ENCODE results near the gene PAPOLB.

PAPOLB gene

GRCh38 chr7:4816419-4817080, 45.3 kb downstream of the PAPOLB start:
- no peak overlapping the region for H3K27ac ChIP-seq (ENCODE audit: insufficient read depth, low read length, poor library complexity, severe bottlenecking)
- DNase-seq = no peak
- no peaks in the 10 kb centered on the region for H3K4me1 ChIP-seq (ENCODE audit: control insufficient read depth, insufficient read depth, low read length, poor library complexity, severe bottlenecking)
- no peak overlapping the region for H3K4me3 ChIP-seq (ENCODE audit: insufficient read depth, low read depth, low read length, poor library complexity, severe bottlenecking)
- no peaks in the 10 kb centered on the region for H3K36me3 ChIP-seq (ENCODE audit: control insufficient read depth, insufficient read depth, low read length)
- H3K9me3 ChIP-seq (ENCODE audit: control insufficient read depth, low read length) = no peaks in the 10 kb centered on the region
- H3K27me3 ChIP-seq (replicated peaks; ENCODE audit: control insufficient read depth, insufficient read depth, low read length, poor library complexity, severe bottlenecking) = no peaks in the 10 kb centered on the region

- no peak overlapping the region for H3K4me3 ChIP-seq (ENCODE audit: insufficient read depth, low read depth, low read length, poor library complexity, severe bottlenecking)
- no peaks in the 10 kb centered on the region for H3K36me3 ChIP-seq (ENCODE audit: control insufficient read depth, insufficient read depth, low read length)
- no peaks in the 10 kb centered on the region for H3K27me3 ChIP-seq (replicated peaks; ENCODE audit: control insufficient read depth, insufficient read depth, low read length, poor library complexity, severe bottlenecking)
- H3K27ac ChIP-seq (ENCODE audit: insufficient read depth, low read length, poor library complexity, severe bottlenecking) = no peak overlapping the region
- no peak for DNase-seq
- H3K9me3 ChIP-seq (ENCODE audit: control insufficient read depth, low read length) = no peaks in the 10 kb centered on the region
- H3K4me1 ChIP-seq (ENCODE audit: control insufficient read depth, insufficient read depth, low read length, poor library complexity, severe bottlenecking) = no peaks in the 10 kb centered on the region
Observed at GRCh38 chr7:4815609-4816418, 46.0 kb downstream of the PAPOLB start.

- no peak for DNase-seq
- no peaks in the 10 kb centered on the region for H3K36me3 ChIP-seq (ENCODE audit: control insufficient read depth, insufficient read depth, low read length)
- H3K27me3 ChIP-seq (replicated peaks; ENCODE audit: control insufficient read depth, insufficient read depth, low read length, poor library complexity, severe bottlenecking) = no peaks in the 10 kb centered on the region
- no peaks in the 10 kb centered on the region for H3K4me1 ChIP-seq (ENCODE audit: control insufficient read depth, insufficient read depth, low read length, poor library complexity, severe bottlenecking)
- no peak overlapping the region for H3K4me3 ChIP-seq (ENCODE audit: insufficient read depth, low read depth, low read length, poor library complexity, severe bottlenecking)
- no peaks in the 10 kb centered on the region for H3K9me3 ChIP-seq (ENCODE audit: control insufficient read depth, low read length)
- H3K27ac ChIP-seq (ENCODE audit: insufficient read depth, low read length, poor library complexity, severe bottlenecking) = no peak overlapping the region
Observed at GRCh38 chr7:4815121-4815520, 46.7 kb downstream of the PAPOLB start.

- H3K27me3 ChIP-seq (replicated peaks; ENCODE audit: control insufficient read depth, insufficient read depth, low read length, poor library complexity, severe bottlenecking) = peaks cover 2% of the 10 kb centered on the region
- DNase-seq = no peak
- H3K36me3 ChIP-seq (ENCODE audit: control insufficient read depth, insufficient read depth, low read length) = no peaks in the 10 kb centered on the region
- no peak overlapping the region for H3K27ac ChIP-seq (ENCODE audit: insufficient read depth, low read length, poor library complexity, severe bottlenecking)
- peaks cover 2% of the 10 kb centered on the region for H3K4me1 ChIP-seq (ENCODE audit: control insufficient read depth, insufficient read depth, low read length, poor library complexity, severe bottlenecking)
- H3K4me3 ChIP-seq (ENCODE audit: insufficient read depth, low read depth, low read length, poor library complexity, severe bottlenecking) = no peak overlapping the region
- H3K9me3 ChIP-seq (ENCODE audit: control insufficient read depth, low read length) = no peaks in the 10 kb centered on the region
Observed at GRCh38 chr7:4814433-4814832, 47.4 kb downstream of the PAPOLB start.

- no peak overlapping the region for H3K27ac ChIP-seq (ENCODE audit: insufficient read depth, low read length, poor library complexity, severe bottlenecking)
- peaks cover 12% of the 10 kb centered on the region for H3K27me3 ChIP-seq (replicated peaks; ENCODE audit: control insufficient read depth, insufficient read depth, low read length, poor library complexity, severe bottlenecking)
- peaks cover 8% of the 10 kb centered on the region for H3K4me1 ChIP-seq (ENCODE audit: control insufficient read depth, insufficient read depth, low read length, poor library complexity, severe bottlenecking)
- H3K4me3 ChIP-seq (ENCODE audit: insufficient read depth, low read depth, low read length, poor library complexity, severe bottlenecking) = no peak overlapping the region
- H3K9me3 ChIP-seq (ENCODE audit: control insufficient read depth, low read length) = no peaks in the 10 kb centered on the region
- no peak for DNase-seq
- H3K36me3 ChIP-seq (ENCODE audit: control insufficient read depth, insufficient read depth, low read length) = no peaks in the 10 kb centered on the region
Observed at GRCh38 chr7:4809666-4810065, 52.2 kb downstream of the PAPOLB start.

- Histone ChIP-seq H3K9me3 (ENCODE audit: control insufficient read depth, low read length) (no peaks in the 10 kb centered on the region), H3K36me3 (ENCODE audit: control insufficient read depth, insufficient read depth, low read length) (no peaks in the 10 kb centered on the region), H3K4me3 (ENCODE audit: insufficient read depth, low read depth, low read length, poor library complexity, severe bottlenecking) (peak overlapping the region; percentile 37), H3K27ac (ENCODE audit: insufficient read depth, low read length, poor library complexity, severe bottlenecking) (no peak overlapping the region), H3K4me1 (ENCODE audit: control insufficient read depth, insufficient read depth, low read length, poor library complexity, severe bottlenecking) (peaks cover 8% of the 10 kb centered on the region), H3K27me3 (replicated peaks; ENCODE audit: control insufficient read depth, insufficient read depth, low read length, poor library complexity, severe bottlenecking) (peaks cover 12% of the 10 kb centered on the region)
- DNase-seq = peak in 1 of 3 donors; percentile 9
Observed at GRCh38 chr7:4809091-4809591, 52.7 kb downstream of the PAPOLB start.

GRCh38 chr7:4808565-4808964, 53.3 kb downstream of the PAPOLB start:
- H3K4me1 ChIP-seq (ENCODE audit: control insufficient read depth, insufficient read depth, low read length, poor library complexity, severe bottlenecking) = peaks cover 8% of the 10 kb centered on the region
- no peak for DNase-seq
- H3K9me3 ChIP-seq (ENCODE audit: control insufficient read depth, low read length) = no peaks in the 10 kb centered on the region
- no peaks in the 10 kb centered on the region for H3K36me3 ChIP-seq (ENCODE audit: control insufficient read depth, insufficient read depth, low read length)
- no peak overlapping the region for H3K27ac ChIP-seq (ENCODE audit: insufficient read depth, low read length, poor library complexity, severe bottlenecking)
- H3K27me3 ChIP-seq (replicated peaks; ENCODE audit: control insufficient read depth, insufficient read depth, low read length, poor library complexity, severe bottlenecking) = peaks cover 12% of the 10 kb centered on the region
- no peak overlapping the region for H3K4me3 ChIP-seq (ENCODE audit: insufficient read depth, low read depth, low read length, poor library complexity, severe bottlenecking)

GRCh38 chr7:4808026-4808425, 53.8 kb downstream of the PAPOLB start:
- Histone ChIP-seq H3K27me3 (replicated peaks; ENCODE audit: control insufficient read depth, insufficient read depth, low read length, poor library complexity, severe bottlenecking) (peaks cover 12% of the 10 kb centered on the region), H3K9me3 (ENCODE audit: control insufficient read depth, low read length) (no peaks in the 10 kb centered on the region), H3K27ac (ENCODE audit: insufficient read depth, low read length, poor library complexity, severe bottlenecking) (no peak overlapping the region), H3K4me1 (ENCODE audit: control insufficient read depth, insufficient read depth, low read length, poor library complexity, severe bottlenecking) (peaks cover 8% of the 10 kb centered on the region), H3K4me3 (ENCODE audit: insufficient read depth, low read depth, low read length, poor library complexity, severe bottlenecking) (no peak overlapping the region), H3K36me3 (ENCODE audit: control insufficient read depth, insufficient read depth, low read length) (no peaks in the 10 kb centered on the region)
- DNase-seq = no peak
